ENCODE measurements around the gene TNNI3K. TPM values are rescaled to one million over a fixed set of nuclear protein-coding genes. Genes with fewer than 3 reads are reported as not detected.

TNNI3K gene
- total RNA-seq, 1 donor from 2014 or later: 1.3 TPM

- no peaks in the 10 kb centered on the region for H3K36me3 ChIP-seq
- no peak overlapping the region for H3K27ac ChIP-seq
- TF ChIP-seq, protein P1, sequence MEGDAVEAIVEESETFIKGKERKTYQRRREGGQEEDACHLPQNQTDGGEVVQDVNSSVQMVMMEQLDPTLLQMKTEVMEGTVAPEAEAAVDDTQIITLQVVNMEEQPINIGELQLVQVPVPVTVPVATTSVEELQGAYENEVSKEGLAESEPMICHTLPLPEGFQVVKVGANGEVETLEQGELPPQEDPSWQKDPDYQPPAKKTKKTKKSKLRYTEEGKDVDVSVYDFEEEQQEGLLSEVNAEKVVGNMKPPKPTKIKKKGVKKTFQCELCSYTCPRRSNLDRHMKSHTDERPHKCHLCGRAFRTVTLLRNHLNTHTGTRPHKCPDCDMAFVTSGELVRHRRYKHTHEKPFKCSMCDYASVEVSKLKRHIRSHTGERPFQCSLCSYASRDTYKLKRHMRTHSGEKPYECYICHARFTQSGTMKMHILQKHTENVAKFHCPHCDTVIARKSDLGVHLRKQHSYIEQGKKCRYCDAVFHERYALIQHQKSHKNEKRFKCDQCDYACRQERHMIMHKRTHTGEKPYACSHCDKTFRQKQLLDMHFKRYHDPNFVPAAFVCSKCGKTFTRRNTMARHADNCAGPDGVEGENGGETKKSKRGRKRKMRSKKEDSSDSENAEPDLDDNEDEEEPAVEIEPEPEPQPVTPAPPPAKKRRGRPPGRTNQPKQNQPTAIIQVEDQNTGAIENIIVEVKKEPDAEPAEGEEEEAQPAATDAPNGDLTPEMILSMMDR (IDR thresholded peaks at IDR 0.05): no peak
- no peaks in the 10 kb centered on the region for H3K9me3 ChIP-seq
- H3K27me3 ChIP-seq: no peaks in the 10 kb centered on the region
- no peak for ATAC-seq
- no peak for DNase-seq
- H3K4me1 ChIP-seq: no peaks in the 10 kb centered on the region
- intact Hi-C loops (cut with DNase I): no loop called here
- H3K4me3 ChIP-seq: no peak overlapping the region
These were observed 235.7 kb downstream of the TNNI3K start for GRCh38 chr1:74470936-74471335.

DNA sequence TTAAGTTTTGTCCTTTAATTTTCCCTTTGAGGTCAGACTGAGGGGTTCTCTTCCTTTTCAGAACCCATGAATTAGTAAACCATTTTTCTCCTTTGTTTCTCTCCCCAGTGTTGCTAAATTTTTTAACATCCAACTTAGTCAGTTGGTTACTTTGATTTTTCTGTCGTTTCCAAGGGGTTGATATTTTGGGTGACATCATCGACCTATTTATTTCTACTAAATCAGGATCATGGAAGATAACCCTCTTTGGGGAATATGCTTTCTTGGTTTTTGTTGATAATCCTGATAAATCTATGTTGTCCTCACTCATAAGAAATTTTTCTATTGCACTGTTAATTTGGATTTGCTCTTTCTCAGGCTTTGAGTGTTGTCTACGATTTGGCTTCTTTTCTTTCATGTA lies 236.3 kb downstream of the TNNI3K start:
- H3K27ac ChIP-seq: no peak overlapping the region

DNA sequence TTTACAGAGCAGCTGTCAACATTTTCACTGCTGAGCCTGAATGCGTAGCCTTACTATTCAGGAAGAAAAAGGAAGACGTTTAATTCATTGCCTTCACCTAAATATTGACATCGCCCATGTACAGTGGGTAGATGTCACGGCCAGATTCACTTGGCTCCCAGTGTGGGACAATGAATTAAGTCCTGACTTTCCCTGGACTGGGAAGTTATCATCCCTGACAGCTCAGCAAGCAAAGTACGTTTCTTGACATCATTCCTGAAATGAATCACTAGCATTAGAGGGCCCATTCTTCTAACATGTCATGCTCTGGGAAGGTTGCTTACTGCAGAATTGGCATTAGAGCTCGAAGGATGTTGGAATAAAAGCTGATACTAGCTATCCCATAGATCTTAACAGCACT lies 239.4 kb downstream of the TNNI3K start:
- no peak for DNase-seq
- intact Hi-C loops (cut with DNase I): no loop called here
- no peaks in the 10 kb centered on the region for H3K27me3 ChIP-seq
- no peaks in the 10 kb centered on the region for H3K4me1 ChIP-seq
- ATAC-seq: no peak
- H3K27ac ChIP-seq: no peak overlapping the region
- TF ChIP-seq, protein P1 (IDR thresholded peaks at IDR 0.05): no peak
- no peaks in the 10 kb centered on the region for H3K9me3 ChIP-seq
- H3K36me3 ChIP-seq: no peaks in the 10 kb centered on the region
- no peak overlapping the region for H3K4me3 ChIP-seq

More for the DNA sequence above, 236.3 kb downstream of the TNNI3K start:
- no peak overlapping the region for H3K4me3 ChIP-seq
- intact Hi-C loops (cut with DNase I): no loop called here
- TF ChIP-seq, protein P1 (IDR thresholded peaks at IDR 0.05): no peak
- H3K4me1 ChIP-seq: no peaks in the 10 kb centered on the region
- no peaks in the 10 kb centered on the region for H3K27me3 ChIP-seq
- H3K36me3 ChIP-seq: no peaks in the 10 kb centered on the region
- DNase-seq (no peak), ATAC-seq (no peak)
- no peaks in the 10 kb centered on the region for H3K9me3 ChIP-seq

DNA sequence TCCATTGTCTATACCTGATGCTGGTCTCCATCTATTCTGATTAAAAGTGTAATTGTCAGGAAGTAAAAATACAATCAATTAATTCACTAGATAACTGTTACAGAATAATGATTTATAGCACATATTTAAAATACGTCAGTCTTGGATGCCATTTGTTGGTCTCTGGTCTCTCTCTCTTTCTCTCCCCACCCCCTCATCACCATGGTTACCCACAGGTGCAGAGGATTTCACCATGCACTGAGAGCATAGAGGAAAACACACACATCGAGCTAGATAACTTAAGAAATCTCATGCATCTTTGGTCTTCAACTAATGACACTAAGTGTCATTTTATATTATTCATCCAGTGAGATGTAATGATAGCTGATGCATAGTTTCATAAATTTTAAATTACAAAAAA lies 243.8 kb downstream of the TNNI3K start:
- intact Hi-C loops (cut with DNase I): no loop called here
- TF ChIP-seq, protein P1 (IDR thresholded peaks at IDR 0.05): no peak
- Histone ChIP-seq H3K27ac (no peak overlapping the region), H3K27me3 (no peaks in the 10 kb centered on the region), H3K36me3 (no peaks in the 10 kb centered on the region), H3K4me1 (no peaks in the 10 kb centered on the region), H3K4me3 (no peak overlapping the region), H3K9me3 (no peaks in the 10 kb centered on the region)
- ATAC-seq (no peak), DNase-seq (no peak)

DNA sequence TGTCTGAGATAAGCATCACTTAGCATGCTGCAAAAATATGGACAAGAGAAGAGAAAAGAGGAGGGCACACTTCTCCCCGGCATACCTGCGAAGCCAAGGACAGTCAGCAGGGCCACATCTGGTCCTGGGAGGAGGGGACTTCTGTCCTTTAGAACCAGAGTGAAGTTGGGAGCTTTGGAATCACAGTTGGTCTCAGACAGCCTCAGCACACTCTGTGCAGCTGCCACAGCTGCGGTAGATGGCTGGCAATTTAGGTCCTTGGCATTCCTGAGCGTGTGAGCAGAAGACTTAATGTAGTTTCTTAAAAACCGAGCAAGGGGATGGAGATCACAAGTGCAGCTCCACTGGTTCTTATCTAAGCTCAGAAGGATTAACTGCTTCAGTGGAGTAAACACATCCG lies 244.9 kb downstream of the TNNI3K start:
- H3K4me1 ChIP-seq: no peaks in the 10 kb centered on the region
- DNase-seq: no peak
- intact Hi-C loops (cut with DNase I): no loop called here

More for the DNA sequence above, 244.9 kb downstream of the TNNI3K start:
- Histone ChIP-seq H3K36me3 (no peaks in the 10 kb centered on the region), H3K27me3 (no peaks in the 10 kb centered on the region), H3K27ac (no peak overlapping the region), H3K9me3 (no peaks in the 10 kb centered on the region), H3K4me3 (no peak overlapping the region)
- TF ChIP-seq, protein P1 (IDR thresholded peaks at IDR 0.05): no peak
- ATAC-seq: no peak

All from upper lobe of right lung (tissue), 1 donor.